ENCODE results near the gene TTC21B.

TTC21B gene

DNA sequence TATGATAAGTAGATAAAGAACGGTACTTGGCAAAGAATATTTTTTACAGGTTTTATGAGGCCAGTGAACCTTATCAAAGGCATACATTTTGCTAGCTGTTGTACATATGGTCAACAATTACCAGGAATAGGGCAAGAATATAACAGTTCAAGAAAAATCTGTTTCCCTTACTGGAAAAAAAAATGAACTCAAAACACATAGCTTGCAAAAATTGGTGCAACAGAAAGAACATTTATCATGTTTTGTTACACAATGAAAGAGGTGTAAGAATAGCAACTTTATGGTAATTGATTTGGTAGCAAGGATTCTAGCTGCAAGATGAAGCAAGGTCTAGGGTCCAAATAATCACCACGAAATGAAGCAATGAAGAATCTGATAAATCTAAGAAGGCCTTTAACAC lies 41.6 kb downstream of the TTC21B start:
- Histone ChIP-seq H3K27me3 (ENCODE audit: control insufficient read depth, insufficient read depth, low read length) (no peaks in the 10 kb centered on the region), H3K9ac (ENCODE audit: low read length) (no peak overlapping the region), H3K36me3 (ENCODE audit: control insufficient read depth, insufficient read depth, low read length) (peaks cover 2% of the 10 kb centered on the region), H3K27ac (ENCODE audit: low read depth, low read length) (no peak overlapping the region), H3K4me3 (ENCODE audit: low read length) (no peak overlapping the region), H3K4me1 (ENCODE audit: control insufficient read depth, insufficient read depth, low read length) (no peaks in the 10 kb centered on the region)

DNA sequence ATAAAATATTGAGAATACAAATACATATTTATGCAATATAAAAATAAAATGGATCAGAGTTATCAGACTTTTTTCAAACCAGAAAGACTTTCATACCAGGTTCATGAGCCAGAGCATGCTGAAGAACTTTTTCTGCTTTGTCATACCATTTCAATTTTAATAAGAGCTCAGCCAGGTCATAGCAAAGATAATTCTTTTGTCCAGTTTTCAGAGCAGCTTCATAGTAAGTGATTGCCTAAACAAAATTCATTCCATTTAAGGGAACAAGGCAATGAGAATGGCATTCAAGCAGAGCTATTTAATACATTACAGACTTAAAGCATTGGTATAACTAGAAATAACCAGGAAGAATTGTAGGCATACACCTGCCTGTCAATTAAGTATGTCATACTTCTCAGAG lies 42.3 kb downstream of the TTC21B start:
- Histone ChIP-seq H3K9ac (ENCODE audit: low read length) (no peak overlapping the region), H3K4me3 (ENCODE audit: low read length) (no peak overlapping the region), H3K36me3 (ENCODE audit: control insufficient read depth, insufficient read depth, low read length) (peaks cover 2% of the 10 kb centered on the region), H3K4me1 (ENCODE audit: control insufficient read depth, insufficient read depth, low read length) (no peaks in the 10 kb centered on the region), H3K27ac (ENCODE audit: low read depth, low read length) (no peak overlapping the region), H3K27me3 (ENCODE audit: control insufficient read depth, insufficient read depth, low read length) (no peaks in the 10 kb centered on the region)

DNA sequence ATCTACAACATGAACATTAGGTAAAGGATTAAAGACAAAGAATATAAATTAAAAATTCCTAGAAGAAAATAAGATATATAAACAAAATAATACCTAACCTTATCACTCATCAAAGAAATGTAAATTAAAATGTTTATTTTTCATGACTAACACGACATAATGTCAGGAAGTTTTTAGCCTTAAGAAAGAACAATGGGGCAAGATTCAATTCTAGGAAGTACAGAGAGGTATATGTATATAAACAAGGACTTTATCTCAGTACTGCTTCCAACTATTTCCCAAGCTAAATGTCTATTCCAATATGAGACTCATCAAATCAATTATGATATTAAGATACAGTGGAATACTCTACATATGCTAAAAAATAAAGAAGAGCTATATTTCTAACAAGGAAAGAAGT lies 44.1 kb downstream of the TTC21B start:
- H3K27ac ChIP-seq (ENCODE audit: low read depth, low read length): no peak overlapping the region
- H3K9ac ChIP-seq (ENCODE audit: low read length): no peak overlapping the region
- H3K36me3 ChIP-seq (ENCODE audit: control insufficient read depth, insufficient read depth, low read length): peaks cover 2% of the 10 kb centered on the region

DNA sequence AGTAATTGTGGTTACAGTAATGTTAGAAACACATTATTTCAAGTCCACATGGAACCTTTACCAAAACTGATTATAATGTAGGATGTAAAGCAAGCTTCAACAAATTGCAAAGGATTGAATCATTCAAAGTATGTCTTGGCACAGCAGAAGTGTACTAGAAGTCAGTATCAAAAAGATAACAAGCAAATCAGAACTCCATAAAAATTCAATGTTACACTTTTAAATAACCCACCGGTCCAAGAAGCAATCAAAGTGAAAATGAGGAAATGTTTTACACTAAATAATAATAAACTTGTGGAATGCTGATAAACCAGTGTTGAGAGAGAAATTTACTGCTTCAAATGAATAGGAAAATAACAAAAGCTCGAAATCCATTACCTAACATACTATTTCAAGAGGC lies 47.7 kb downstream of the TTC21B start:
- H3K27me3 ChIP-seq (ENCODE audit: control insufficient read depth, insufficient read depth, low read length): no peaks in the 10 kb centered on the region
- peaks cover 2% of the 10 kb centered on the region for H3K36me3 ChIP-seq (ENCODE audit: control insufficient read depth, insufficient read depth, low read length)
- no peaks in the 10 kb centered on the region for H3K4me1 ChIP-seq (ENCODE audit: control insufficient read depth, insufficient read depth, low read length)
- no peak overlapping the region for H3K27ac ChIP-seq (ENCODE audit: low read depth, low read length)
- no peak overlapping the region for H3K4me3 ChIP-seq (ENCODE audit: low read length)
- no peak overlapping the region for H3K9ac ChIP-seq (ENCODE audit: low read length)

More for the DNA sequence above, 44.1 kb downstream of the TTC21B start:
- no peaks in the 10 kb centered on the region for H3K27me3 ChIP-seq (ENCODE audit: control insufficient read depth, insufficient read depth, low read length)
- H3K4me1 ChIP-seq (ENCODE audit: control insufficient read depth, insufficient read depth, low read length): no peaks in the 10 kb centered on the region
- no peak overlapping the region for H3K4me3 ChIP-seq (ENCODE audit: low read length)

DNA sequence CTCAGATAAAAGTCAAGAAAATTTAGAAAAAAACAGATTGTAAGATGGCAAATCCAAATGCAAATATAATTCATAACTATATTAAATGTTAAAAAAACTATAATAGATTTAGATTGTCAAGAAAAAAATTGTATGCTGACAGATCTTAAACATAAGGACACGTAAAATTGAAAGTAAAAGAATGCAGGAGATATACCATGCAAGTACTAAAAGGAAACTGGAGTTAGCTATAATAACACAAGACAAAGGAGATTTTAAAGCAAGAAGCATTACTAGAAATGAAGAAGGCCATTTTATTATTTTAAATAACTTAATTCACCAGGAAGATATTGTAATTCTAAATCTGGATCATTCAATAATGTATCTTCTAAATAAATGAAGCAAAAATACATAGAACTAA lies 48.3 kb downstream of the TTC21B start:
- Histone ChIP-seq H3K4me1 (ENCODE audit: control insufficient read depth, insufficient read depth, low read length) (no peaks in the 10 kb centered on the region), H3K9ac (ENCODE audit: low read length) (no peak overlapping the region), H3K27me3 (ENCODE audit: control insufficient read depth, insufficient read depth, low read length) (no peaks in the 10 kb centered on the region), H3K27ac (ENCODE audit: low read depth, low read length) (no peak overlapping the region), H3K4me3 (ENCODE audit: low read length) (no peak overlapping the region), H3K36me3 (ENCODE audit: control insufficient read depth, insufficient read depth, low read length) (peaks cover 2% of the 10 kb centered on the region)

DNA sequence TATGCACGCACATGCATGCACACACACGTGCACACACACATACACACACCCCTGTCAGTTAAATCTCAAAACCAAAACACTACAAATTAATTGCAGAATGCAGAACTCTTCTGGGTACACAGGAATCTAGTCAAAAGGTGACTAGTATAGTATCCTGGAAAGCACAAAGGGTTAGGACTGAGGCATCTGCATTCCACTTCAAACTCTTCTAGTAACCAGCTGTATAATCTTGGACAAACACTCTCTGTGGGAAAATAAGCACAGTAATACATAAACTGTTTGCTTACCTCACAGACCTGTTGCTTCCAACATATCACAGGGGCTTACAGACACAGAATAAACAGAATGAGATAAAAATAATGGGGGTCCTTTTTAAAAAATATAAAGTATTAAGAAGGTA lies 49.1 kb downstream of the TTC21B start:
- no peak overlapping the region for H3K4me3 ChIP-seq (ENCODE audit: low read length)
- no peaks in the 10 kb centered on the region for H3K4me1 ChIP-seq (ENCODE audit: control insufficient read depth, insufficient read depth, low read length)
- peaks cover 2% of the 10 kb centered on the region for H3K36me3 ChIP-seq (ENCODE audit: control insufficient read depth, insufficient read depth, low read length)
- H3K27me3 ChIP-seq (ENCODE audit: control insufficient read depth, insufficient read depth, low read length): no peaks in the 10 kb centered on the region
- no peak overlapping the region for H3K27ac ChIP-seq (ENCODE audit: low read depth, low read length)
- no peak overlapping the region for H3K9ac ChIP-seq (ENCODE audit: low read length)

DNA sequence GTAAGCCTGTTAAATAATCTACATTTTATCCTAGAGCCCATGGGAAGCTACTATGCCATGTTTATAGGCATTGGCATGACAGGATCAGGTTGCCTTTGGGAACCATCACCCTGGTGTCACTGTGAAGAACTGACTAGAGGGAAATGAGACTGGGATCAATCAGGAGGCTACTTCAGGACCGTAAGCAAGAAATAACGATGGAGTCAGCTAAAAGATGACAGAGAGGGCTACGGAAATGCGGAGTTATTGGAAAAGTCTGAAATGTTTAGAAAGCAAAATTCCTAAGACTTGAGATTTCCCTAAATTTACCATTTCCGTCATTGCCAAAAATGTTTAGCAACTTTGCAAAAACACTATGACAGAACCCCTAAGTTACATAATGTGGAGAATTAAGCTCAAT lies 50.2 kb downstream of the TTC21B start:
- Histone ChIP-seq H3K4me3 (ENCODE audit: low read length) (no peak overlapping the region), H3K27ac (ENCODE audit: low read depth, low read length) (no peak overlapping the region), H3K36me3 (ENCODE audit: control insufficient read depth, insufficient read depth, low read length) (peaks cover 2% of the 10 kb centered on the region), H3K27me3 (ENCODE audit: control insufficient read depth, insufficient read depth, low read length) (no peaks in the 10 kb centered on the region), H3K4me1 (ENCODE audit: control insufficient read depth, insufficient read depth, low read length) (no peaks in the 10 kb centered on the region), H3K9ac (ENCODE audit: low read length) (no peak overlapping the region)

DNA sequence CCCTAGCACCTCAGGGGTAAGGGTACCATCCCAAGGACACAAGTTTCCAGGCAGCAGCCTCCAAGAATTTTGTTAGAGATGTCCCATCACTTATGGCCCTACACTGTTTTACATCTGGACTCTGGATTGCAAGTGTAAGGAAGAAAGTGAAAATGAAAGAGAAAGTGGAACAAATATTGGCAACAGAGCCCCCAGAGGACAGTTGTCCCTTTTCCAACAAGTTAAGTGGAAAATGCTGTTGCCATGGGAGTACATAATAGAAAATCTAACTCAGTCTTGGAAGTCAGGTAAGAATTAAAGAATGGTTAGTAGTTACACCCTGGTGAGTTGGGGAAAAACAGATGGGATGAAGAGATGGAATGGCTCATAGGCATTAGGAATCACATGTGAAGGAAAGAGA lies 50.6 kb downstream of the TTC21B start:
- Histone ChIP-seq H3K27ac (ENCODE audit: low read depth, low read length) (no peak overlapping the region), H3K4me1 (ENCODE audit: control insufficient read depth, insufficient read depth, low read length) (no peaks in the 10 kb centered on the region), H3K9ac (ENCODE audit: low read length) (no peak overlapping the region), H3K27me3 (ENCODE audit: control insufficient read depth, insufficient read depth, low read length) (no peaks in the 10 kb centered on the region), H3K4me3 (ENCODE audit: low read length) (no peak overlapping the region), H3K36me3 (ENCODE audit: control insufficient read depth, insufficient read depth, low read length) (no peaks in the 10 kb centered on the region)

DNA sequence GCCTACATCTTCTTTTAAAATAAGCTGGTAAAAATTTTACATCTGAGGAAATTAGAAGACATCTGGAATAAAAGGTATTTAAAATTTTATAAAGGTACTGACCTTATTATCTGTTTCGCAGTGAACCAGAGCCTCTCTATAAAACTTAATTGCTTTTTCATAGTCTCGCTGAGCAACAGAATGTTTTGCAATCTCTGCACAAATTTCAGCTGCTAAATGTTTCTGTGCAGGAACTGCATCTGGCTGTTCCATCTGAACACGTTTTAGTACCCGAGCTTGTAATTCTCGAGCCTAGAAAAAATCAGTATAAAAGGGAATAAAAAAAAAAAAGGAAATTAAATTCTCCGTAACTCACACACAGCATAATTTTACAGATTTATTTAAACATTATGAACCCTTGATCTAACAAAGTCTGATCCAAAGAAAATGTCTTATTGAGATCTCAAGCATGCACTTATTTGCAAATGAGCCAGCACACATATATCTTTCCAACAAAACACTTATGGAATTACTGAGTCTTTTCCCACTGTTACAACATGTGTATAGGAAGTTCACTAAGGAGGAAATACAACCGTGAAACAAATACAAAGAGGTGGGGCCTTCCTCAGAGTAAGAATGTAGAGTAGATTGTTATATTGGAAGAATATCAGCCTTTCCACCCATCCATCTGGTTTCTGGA lies 51.8 kb downstream of the TTC21B start:
- Histone ChIP-seq H3K4me3 (ENCODE audit: low read length) (no peak overlapping the region), H3K27me3 (ENCODE audit: control insufficient read depth, insufficient read depth, low read length) (no peaks in the 10 kb centered on the region), H3K4me1 (ENCODE audit: control insufficient read depth, insufficient read depth, low read length) (no peaks in the 10 kb centered on the region), H3K9ac (ENCODE audit: low read length) (no peak overlapping the region), H3K27ac (ENCODE audit: low read depth, low read length) (no peak overlapping the region), H3K36me3 (ENCODE audit: control insufficient read depth, insufficient read depth, low read length) (no peaks in the 10 kb centered on the region)

DNA sequence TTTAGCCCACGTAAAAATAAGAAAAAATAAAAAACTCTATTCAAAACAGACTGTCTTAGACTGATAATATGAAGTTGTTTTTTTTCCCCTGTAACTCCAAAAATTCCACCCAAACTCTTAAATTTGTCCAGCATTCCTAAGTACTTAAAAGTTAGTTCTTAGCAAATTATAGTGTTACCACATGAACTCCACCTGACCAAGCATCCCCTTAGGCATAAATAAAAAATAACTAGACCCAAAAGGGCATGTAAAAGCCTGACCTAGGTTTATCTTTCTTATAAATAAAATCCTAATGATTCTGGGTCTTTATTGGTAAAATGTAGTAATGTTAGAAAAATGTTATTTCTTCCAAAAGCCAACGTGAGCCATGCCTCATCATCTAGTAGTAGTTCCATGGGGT lies 54.3 kb downstream of the TTC21B start:
- Histone ChIP-seq H3K36me3 (ENCODE audit: control insufficient read depth, insufficient read depth, low read length) (peaks cover 3% of the 10 kb centered on the region), H3K27me3 (ENCODE audit: control insufficient read depth, insufficient read depth, low read length) (no peaks in the 10 kb centered on the region), H3K27ac (ENCODE audit: low read depth, low read length) (no peak overlapping the region), H3K4me3 (ENCODE audit: low read length) (no peak overlapping the region), H3K9ac (ENCODE audit: low read length) (no peak overlapping the region), H3K4me1 (ENCODE audit: control insufficient read depth, insufficient read depth, low read length) (no peaks in the 10 kb centered on the region)

DNA sequence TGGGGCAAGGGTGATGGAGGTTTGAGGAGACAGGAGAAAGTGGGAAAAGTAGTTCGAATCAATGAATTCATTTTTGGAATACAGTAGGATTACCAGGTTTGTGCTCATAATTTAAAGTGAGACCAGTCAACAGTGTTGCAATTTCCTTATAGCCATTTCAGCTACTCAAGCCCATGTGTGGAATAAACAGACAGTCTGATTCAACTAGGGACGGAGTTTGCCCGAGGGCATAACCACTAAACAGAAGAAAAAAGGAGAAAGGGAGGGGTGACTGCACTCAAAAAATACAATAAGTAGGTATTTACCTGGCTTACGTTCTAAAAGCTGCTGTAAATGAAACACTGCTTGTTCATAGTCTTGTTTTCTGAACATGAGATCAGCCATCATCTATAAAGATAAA lies 55.2 kb downstream of the TTC21B start:
- Histone ChIP-seq H3K9ac (ENCODE audit: low read length) (no peak overlapping the region), H3K4me1 (ENCODE audit: control insufficient read depth, insufficient read depth, low read length) (no peaks in the 10 kb centered on the region), H3K27me3 (ENCODE audit: control insufficient read depth, insufficient read depth, low read length) (no peaks in the 10 kb centered on the region), H3K4me3 (ENCODE audit: low read length) (no peak overlapping the region), H3K36me3 (ENCODE audit: control insufficient read depth, insufficient read depth, low read length) (peaks cover 3% of the 10 kb centered on the region), H3K27ac (ENCODE audit: low read depth, low read length) (no peak overlapping the region)

DNA sequence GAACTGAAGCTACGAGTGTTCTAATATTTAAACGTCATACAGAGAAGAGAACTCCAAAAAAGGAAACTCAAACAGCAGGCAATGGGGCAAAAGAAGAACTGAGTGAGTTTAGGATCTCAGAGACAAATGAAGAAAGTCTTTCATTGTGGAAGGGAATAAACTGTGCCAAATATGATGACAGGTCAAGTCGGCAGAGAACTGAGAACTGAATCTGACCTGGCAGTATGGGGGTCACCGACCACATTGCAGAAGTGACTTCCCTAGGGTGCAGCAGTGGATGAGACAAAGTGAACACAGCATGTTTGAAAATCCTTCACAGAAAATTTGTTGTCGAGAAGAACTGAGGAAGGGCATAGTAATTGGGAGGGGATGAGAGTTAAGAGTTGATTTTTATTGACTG lies 55.9 kb downstream of the TTC21B start:
- Histone ChIP-seq H3K27me3 (ENCODE audit: control insufficient read depth, insufficient read depth, low read length) (no peaks in the 10 kb centered on the region), H3K36me3 (ENCODE audit: control insufficient read depth, insufficient read depth, low read length) (peaks cover 3% of the 10 kb centered on the region), H3K4me3 (ENCODE audit: low read length) (no peak overlapping the region), H3K4me1 (ENCODE audit: control insufficient read depth, insufficient read depth, low read length) (no peaks in the 10 kb centered on the region), H3K9ac (ENCODE audit: low read length) (no peak overlapping the region), H3K27ac (ENCODE audit: low read depth, low read length) (no peak overlapping the region)

DNA sequence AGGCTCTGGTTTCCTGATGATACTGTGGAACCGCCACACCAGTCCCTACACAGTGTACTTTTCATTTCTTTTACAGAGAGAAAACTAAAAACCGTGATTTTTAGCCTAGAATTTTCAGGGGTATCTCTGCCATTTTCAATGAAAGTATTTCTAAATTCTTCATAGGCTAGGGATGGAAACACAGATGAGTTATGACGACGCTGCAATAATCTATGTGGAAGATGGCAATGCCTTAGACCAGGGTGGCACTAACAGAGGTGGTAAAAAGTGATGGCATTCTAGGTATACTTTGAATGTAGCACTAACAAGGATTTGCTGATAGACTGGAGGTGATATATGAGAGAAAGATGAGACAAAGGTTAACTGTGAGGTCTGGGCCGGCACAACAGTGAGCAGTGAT lies 56.5 kb downstream of the TTC21B start:
- no peaks in the 10 kb centered on the region for H3K27me3 ChIP-seq (ENCODE audit: control insufficient read depth, insufficient read depth, low read length)
- H3K4me3 ChIP-seq (ENCODE audit: low read length): no peak overlapping the region
- no peak overlapping the region for H3K9ac ChIP-seq (ENCODE audit: low read length)
- H3K4me1 ChIP-seq (ENCODE audit: control insufficient read depth, insufficient read depth, low read length): no peaks in the 10 kb centered on the region
- H3K36me3 ChIP-seq (ENCODE audit: control insufficient read depth, insufficient read depth, low read length): peaks cover 3% of the 10 kb centered on the region
- H3K27ac ChIP-seq (ENCODE audit: low read depth, low read length): no peak overlapping the region
